Measurements from ENCODE around the gene PDF. TPM values are rescaled to one million over a fixed set of nuclear protein-coding genes. Genes with fewer than 3 reads are reported as not detected.

Gene PDF
- total and polyA plus RNA-seq, 2 of the 13 experiments (the other 11 are each of a cell fraction or from before 2014, with no cell fraction given) = 12.4 to 48.8 TPM

DNA sequence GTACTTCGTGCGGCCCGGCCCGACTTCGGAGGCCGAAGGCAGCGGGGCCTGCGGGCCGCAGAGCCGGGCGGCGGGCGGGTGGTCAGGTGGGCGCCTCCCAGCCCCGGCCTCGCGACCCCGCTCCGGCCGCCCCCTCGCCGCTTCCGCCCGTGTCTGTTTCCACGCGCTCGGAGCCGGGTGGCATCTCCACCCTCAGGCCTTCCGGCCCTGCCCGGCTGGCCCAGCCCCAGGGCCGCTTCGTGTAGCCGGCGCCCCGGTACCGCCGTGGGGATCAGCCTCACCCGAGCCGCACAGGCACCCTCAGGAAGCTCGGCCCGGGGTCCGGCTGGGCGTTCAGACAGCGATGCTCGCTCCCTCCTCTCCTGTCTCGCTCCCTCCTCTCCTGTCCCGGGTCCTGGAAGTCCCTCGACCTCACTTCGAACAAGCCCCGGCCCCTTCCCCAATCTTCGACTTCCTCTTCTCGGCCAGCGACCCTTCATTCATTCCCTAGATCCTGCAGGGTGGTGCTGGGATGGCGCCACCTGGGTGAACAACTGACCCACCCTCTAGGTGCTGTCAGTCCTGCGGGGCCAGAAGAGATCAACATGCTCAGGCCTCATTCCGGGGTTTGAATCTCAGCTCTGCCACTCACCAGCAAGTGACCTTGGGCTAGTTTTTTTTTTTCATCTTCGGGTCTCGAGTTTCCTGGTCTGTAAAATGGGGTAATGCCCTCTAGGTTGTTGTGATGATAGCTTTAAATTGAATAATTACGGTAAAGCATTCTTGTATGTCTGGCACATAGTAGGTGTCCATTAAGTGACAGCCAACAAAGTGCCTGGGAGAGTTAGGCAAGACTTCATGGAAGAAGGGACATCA lies 18.6 kb downstream of the PDF start (continued):
- TF ChIP-seq ARID2 (CRISPR knock-in tag; IDR thresholded peaks at IDR 0.05; ENCODE audit: borderline replicate concordance) = 0 out of 2 replicates have a peak, but pooled peaks have one; percentile 7
- no peak; the same call in none of the 2 replicates for TF ChIP-seq ZNF160 (CRISPR knock-in tag; IDR thresholded peaks at IDR 0.05)
- TF ChIP-seq ZNF564 (CRISPR knock-in tag; IDR thresholded peaks at IDR 0.05) = 0 out of 2 replicates have a peak, but pooled peaks have one; percentile 3
- TF ChIP-seq ZFP36L2 (CRISPR knock-in tag; IDR thresholded peaks at IDR 0.05) = no peak
- TF ChIP-seq ZNF432 (CRISPR knock-in tag; IDR thresholded peaks at IDR 0.05; ENCODE audit: borderline replicate concordance) = no peak; the same call in 1 of the 2 replicates
- no peak; the same call in none of the 2 replicates for TF ChIP-seq ATF7-NPFF (CRISPR knock-in tag; IDR thresholded peaks at IDR 0.05; ENCODE audit: low read depth)
- peak; percentile 82; the same call in 1 of the 2 replicates for TF ChIP-seq HES4 (CRISPR knock-in tag; IDR thresholded peaks at IDR 0.05; ENCODE audit: borderline replicate concordance)
- TF ChIP-seq, protein P1, sequence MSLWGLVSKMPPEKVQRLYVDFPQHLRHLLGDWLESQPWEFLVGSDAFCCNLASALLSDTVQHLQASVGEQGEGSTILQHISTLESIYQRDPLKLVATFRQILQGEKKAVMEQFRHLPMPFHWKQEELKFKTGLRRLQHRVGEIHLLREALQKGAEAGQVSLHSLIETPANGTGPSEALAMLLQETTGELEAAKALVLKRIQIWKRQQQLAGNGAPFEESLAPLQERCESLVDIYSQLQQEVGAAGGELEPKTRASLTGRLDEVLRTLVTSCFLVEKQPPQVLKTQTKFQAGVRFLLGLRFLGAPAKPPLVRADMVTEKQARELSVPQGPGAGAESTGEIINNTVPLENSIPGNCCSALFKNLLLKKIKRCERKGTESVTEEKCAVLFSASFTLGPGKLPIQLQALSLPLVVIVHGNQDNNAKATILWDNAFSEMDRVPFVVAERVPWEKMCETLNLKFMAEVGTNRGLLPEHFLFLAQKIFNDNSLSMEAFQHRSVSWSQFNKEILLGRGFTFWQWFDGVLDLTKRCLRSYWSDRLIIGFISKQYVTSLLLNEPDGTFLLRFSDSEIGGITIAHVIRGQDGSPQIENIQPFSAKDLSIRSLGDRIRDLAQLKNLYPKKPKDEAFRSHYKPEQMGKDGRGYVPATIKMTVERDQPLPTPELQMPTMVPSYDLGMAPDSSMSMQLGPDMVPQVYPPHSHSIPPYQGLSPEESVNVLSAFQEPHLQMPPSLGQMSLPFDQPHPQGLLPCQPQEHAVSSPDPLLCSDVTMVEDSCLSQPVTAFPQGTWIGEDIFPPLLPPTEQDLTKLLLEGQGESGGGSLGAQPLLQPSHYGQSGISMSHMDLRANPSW (CRISPR knock-in tag; IDR thresholded peaks at IDR 0.05; ENCODE audit: borderline replicate concordance) = peak; percentile 74; the same call in 1 of the 2 replicates
- no peak for TF ChIP-seq ZNF7 (CRISPR knock-in tag; IDR thresholded peaks at IDR 0.05)
- no peak for TF ChIP-seq ZNF780A (CRISPR knock-in tag; IDR thresholded peaks at IDR 0.05)
- TF ChIP-seq, protein P2, sequence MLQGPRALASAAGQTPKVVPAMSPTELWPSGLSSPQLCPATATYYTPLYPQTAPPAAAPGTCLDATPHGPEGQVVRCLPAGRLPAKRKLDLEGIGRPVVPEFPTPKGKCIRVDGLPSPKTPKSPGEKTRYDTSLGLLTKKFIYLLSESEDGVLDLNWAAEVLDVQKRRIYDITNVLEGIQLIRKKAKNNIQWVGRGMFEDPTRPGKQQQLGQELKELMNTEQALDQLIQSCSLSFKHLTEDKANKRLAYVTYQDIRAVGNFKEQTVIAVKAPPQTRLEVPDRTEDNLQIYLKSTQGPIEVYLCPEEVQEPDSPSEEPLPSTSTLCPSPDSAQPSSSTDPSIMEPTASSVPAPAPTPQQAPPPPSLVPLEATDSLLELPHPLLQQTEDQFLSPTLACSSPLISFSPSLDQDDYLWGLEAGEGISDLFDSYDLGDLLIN (CRISPR knock-in tag; IDR thresholded peaks at IDR 0.05; ENCODE audit: borderline replicate concordance) = no peak
- no peak for TF ChIP-seq FOXK2 (IDR thresholded peaks at IDR 0.05)
- TF ChIP-seq, protein P3, sequence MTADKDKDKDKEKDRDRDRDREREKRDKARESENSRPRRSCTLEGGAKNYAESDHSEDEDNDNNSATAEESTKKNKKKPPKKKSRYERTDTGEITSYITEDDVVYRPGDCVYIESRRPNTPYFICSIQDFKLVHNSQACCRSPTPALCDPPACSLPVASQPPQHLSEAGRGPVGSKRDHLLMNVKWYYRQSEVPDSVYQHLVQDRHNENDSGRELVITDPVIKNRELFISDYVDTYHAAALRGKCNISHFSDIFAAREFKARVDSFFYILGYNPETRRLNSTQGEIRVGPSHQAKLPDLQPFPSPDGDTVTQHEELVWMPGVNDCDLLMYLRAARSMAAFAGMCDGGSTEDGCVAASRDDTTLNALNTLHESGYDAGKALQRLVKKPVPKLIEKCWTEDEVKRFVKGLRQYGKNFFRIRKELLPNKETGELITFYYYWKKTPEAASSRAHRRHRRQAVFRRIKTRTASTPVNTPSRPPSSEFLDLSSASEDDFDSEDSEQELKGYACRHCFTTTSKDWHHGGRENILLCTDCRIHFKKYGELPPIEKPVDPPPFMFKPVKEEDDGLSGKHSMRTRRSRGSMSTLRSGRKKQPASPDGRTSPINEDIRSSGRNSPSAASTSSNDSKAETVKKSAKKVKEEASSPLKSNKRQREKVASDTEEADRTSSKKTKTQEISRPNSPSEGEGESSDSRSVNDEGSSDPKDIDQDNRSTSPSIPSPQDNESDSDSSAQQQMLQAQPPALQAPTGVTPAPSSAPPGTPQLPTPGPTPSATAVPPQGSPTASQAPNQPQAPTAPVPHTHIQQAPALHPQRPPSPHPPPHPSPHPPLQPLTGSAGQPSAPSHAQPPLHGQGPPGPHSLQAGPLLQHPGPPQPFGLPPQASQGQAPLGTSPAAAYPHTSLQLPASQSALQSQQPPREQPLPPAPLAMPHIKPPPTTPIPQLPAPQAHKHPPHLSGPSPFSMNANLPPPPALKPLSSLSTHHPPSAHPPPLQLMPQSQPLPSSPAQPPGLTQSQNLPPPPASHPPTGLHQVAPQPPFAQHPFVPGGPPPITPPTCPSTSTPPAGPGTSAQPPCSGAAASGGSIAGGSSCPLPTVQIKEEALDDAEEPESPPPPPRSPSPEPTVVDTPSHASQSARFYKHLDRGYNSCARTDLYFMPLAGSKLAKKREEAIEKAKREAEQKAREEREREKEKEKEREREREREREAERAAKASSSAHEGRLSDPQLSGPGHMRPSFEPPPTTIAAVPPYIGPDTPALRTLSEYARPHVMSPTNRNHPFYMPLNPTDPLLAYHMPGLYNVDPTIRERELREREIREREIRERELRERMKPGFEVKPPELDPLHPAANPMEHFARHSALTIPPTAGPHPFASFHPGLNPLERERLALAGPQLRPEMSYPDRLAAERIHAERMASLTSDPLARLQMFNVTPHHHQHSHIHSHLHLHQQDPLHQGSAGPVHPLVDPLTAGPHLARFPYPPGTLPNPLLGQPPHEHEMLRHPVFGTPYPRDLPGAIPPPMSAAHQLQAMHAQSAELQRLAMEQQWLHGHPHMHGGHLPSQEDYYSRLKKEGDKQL (CRISPR knock-in tag; IDR thresholded peaks at IDR 0.05; ENCODE audit: low read depth) = no peak
- TF ChIP-seq GATA4 (IDR thresholded peaks at IDR 0.05; ENCODE audit: borderline replicate concordance, low read depth) = no peak
- TF ChIP-seq ZBTB38 (CRISPR knock-in tag; IDR thresholded peaks at IDR 0.05) = no peak
- no peak for TF ChIP-seq ZNF616 (CRISPR knock-in tag; IDR thresholded peaks at IDR 0.05; ENCODE audit: low read depth)
- no peak for TF ChIP-seq HIVEP1 (CRISPR knock-in tag; IDR thresholded peaks at IDR 0.05)
- 0 out of 2 replicates have a peak, but pooled peaks have one; percentile 44 for TF ChIP-seq ZNF235 (CRISPR knock-in tag; IDR thresholded peaks at IDR 0.05; ENCODE audit: borderline replicate concordance)
- no peak for TF ChIP-seq KDM3A (CRISPR knock-in tag; IDR thresholded peaks at IDR 0.05; ENCODE audit: low read depth)
